Medulla oblongata (tissue), 1 donor: ENCODE measurements around the gene MRPL37.

Source experiments
- DNase-seq: peaks from one replicate; pipeline ENCODE4 v3.0.0-alpha.2; 2015; ENCODE audit errors: extremely low spot score

MRPL37 gene

GRCh38 chr1:54263601-54264226, 63.7 kb downstream of the MRPL37 start:
- no peak for DNase-seq

DNA sequence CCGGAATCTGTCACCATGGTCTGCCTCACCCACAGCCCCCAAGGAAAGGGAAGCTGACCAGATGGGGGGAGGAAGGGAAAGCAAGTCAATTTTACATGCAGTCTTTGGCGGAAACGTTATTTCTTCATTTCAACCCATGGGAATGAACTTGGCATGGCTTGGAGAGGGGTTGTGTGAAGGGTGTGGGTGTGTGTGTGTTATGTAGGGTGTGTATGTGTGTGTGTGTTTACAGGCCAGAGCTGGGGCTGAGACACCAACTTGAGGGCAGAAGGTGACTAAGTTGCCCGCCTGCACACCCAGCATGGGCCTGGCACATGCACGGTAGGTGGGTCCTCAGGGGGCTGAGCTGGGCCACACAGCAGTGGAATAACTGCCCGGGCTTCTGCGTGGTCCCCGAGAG, 65.2 kb downstream of the MRPL37 start:
- no peak for DNase-seq

- DNase-seq: no peak
Measured at GRCh38 chr1:54265659-54266058, 65.7 kb downstream of the MRPL37 start.

GRCh38 chr1:54266195-54266594, 66.2 kb downstream of the MRPL37 start:
- DNase-seq: no peak

- DNase-seq: no peak
Measured at GRCh38 chr1:54266908-54267307, 66.9 kb downstream of the MRPL37 start.
